Osteoblast (primary cell): Measurements from ENCODE around the gene CIBAR2. TPM values are rescaled to one million over a fixed set of nuclear protein-coding genes. Genes with fewer than 3 reads are reported as not detected.
A peak's percentile ranks its signal among the peaks of the same experiment; 100 is the strongest.

Experiments used
- DNase-seq: peaks from one replicate; pipeline ENCODE4 v3.0.0; 2011; ENCODE audit warnings: low spot score, mixed read lengths; ENCODE audit not compliant: insufficient read length; ENCODE audit errors: missing footprints
- H2AFZ ChIP-seq: 2 replicates; pipeline ENCODE4 v1.6.0; 2011; ENCODE audit warnings: mild to moderate bottlenecking, low read length
- H3K27ac ChIP-seq: 2 replicates; pipeline ENCODE4 v1.5.1; 2011; ENCODE audit warnings: mild to moderate bottlenecking, low read depth, low read length, moderate library complexity
- H3K27me3 ChIP-seq: 2 replicates; pipeline ENCODE4 v1.6.0; 2012; ENCODE audit warnings: mild to moderate bottlenecking, control low read depth, inconsistent platforms, low read length, moderate library complexity; ENCODE audit not compliant: insufficient read depth
- H3K36me3 ChIP-seq: 2 replicates; pipeline ENCODE4 v1.5.1; 2011; ENCODE audit warnings: mild to moderate bottlenecking, low read length, control low read depth, moderate library complexity; ENCODE audit not compliant: insufficient read depth
- H3K4me1 ChIP-seq: 2 replicates; pipeline ENCODE4 v1.5.1; 2011; ENCODE audit warnings: mild to moderate bottlenecking, low read length, control low read depth, moderate library complexity; ENCODE audit not compliant: insufficient read depth
- H3K4me2 ChIP-seq: 2 replicates; pipeline ENCODE4 v1.6.0; 2011; ENCODE audit warnings: mild to moderate bottlenecking, low read length; ENCODE audit not compliant: insufficient read depth
- H3K4me3 ChIP-seq: fragments of 200-600 bp; sonication (generic); 3 replicates; pipeline ENCODE4 v1.5.1; 2012; ENCODE audit warnings: mild to moderate bottlenecking, low read length, inconsistent platforms; ENCODE audit not compliant: insufficient read depth
- H3K79me2 ChIP-seq: 2 replicates; pipeline ENCODE4 v1.6.0; 2012; ENCODE audit warnings: mild to moderate bottlenecking, low read length, control low read depth, inconsistent platforms; ENCODE audit not compliant: insufficient read depth
- H3K9me3 ChIP-seq: 2 replicates; pipeline ENCODE4 v1.5.1; 2011; ENCODE audit warnings: low read depth, low read length, control low read depth
- H4K20me1 ChIP-seq: 2 replicates; pipeline ENCODE4 v1.6.0; 2012; ENCODE audit warnings: mild to moderate bottlenecking, low read length, control low read depth; ENCODE audit not compliant: insufficient read depth
- CTCF ChIP-seq: IDR thresholded peaks from 2 replicates; pipeline ENCODE4 v1.5.1; 2011; ENCODE audit warnings: mild to moderate bottlenecking, low read depth, low read length, moderate library complexity; ENCODE audit errors: extremely low read depth
- total RNA-seq: library from RNA; depleted of rRNA; stranded (reverse); fragments of >200 nt; gene quantifications from 2 replicates; pipeline ENCODE4 v1.2.3, GENCODE V29; 2012

CIBAR2 gene
- total RNA-seq, 1 donor: under 0.01 TPM

- no peak for TF ChIP-seq CTCF
- Histone ChIP-seq H3K27me3 (no peaks in the 10 kb centered on the region), H3K79me2 (no peaks in the 10 kb centered on the region), H3K4me1 (peaks cover 7% of the 10 kb centered on the region), H3K4me3 (no peak overlapping the region), H3K36me3 (no peaks in the 10 kb centered on the region), H2AFZ (no peak overlapping the region), H3K9me3 (no peaks in the 10 kb centered on the region), H4K20me1 (no peaks in the 10 kb centered on the region), H3K27ac (no peak overlapping the region), H3K4me2 (no peak overlapping the region)
- peak; percentile 17 for DNase-seq
Measured at GRCh38 chr16:85120006-85120340, 7.7 kb upstream of the CIBAR2 start.

GRCh38 chr16:85117418-85117817 lies 5.1 kb upstream of the CIBAR2 start:
- DNase-seq: peak; percentile 35
- H2AFZ ChIP-seq: no peak overlapping the region
- H3K27ac ChIP-seq: no peak overlapping the region
- H3K4me2 ChIP-seq: no peak overlapping the region
- no peaks in the 10 kb centered on the region for H3K27me3 ChIP-seq
- no peaks in the 10 kb centered on the region for H4K20me1 ChIP-seq
- no peaks in the 10 kb centered on the region for H3K9me3 ChIP-seq
- no peak overlapping the region for H3K4me3 ChIP-seq
- H3K79me2 ChIP-seq: no peaks in the 10 kb centered on the region
- no peaks in the 10 kb centered on the region for H3K36me3 ChIP-seq
- peaks cover 4% of the 10 kb centered on the region for H3K4me1 ChIP-seq
- TF ChIP-seq CTCF: no peak

GRCh38 chr16:85114909-85115567 lies 2.8 kb upstream of the CIBAR2 start:
- H2AFZ ChIP-seq: no peak overlapping the region
- peaks cover 4% of the 10 kb centered on the region for H3K4me1 ChIP-seq
- peak overlapping the region; percentile 58 for H3K4me3 ChIP-seq
- no peaks in the 10 kb centered on the region for H3K9me3 ChIP-seq
- TF ChIP-seq CTCF: peak; percentile 98
- no peaks in the 10 kb centered on the region for H3K27me3 ChIP-seq
- no peaks in the 10 kb centered on the region for H3K36me3 ChIP-seq
- DNase-seq: peak; percentile 98
- H3K27ac ChIP-seq: peak overlapping the region; percentile 46
- no peaks in the 10 kb centered on the region for H3K79me2 ChIP-seq
- H3K4me2 ChIP-seq: peak overlapping the region; percentile 75
- no peaks in the 10 kb centered on the region for H4K20me1 ChIP-seq

GRCh38 chr16:85113913-85114312 lies 1.6 kb upstream of the CIBAR2 start:
- DNase-seq: peak; percentile 75
- peaks cover 4% of the 10 kb centered on the region for H3K4me1 ChIP-seq
- H3K4me2 ChIP-seq: no peak overlapping the region
- no peak overlapping the region for H2AFZ ChIP-seq
- no peaks in the 10 kb centered on the region for H3K36me3 ChIP-seq
- H3K9me3 ChIP-seq: no peaks in the 10 kb centered on the region
- H3K79me2 ChIP-seq: no peaks in the 10 kb centered on the region
- TF ChIP-seq CTCF: no peak
- no peak overlapping the region for H3K27ac ChIP-seq
- no peak overlapping the region for H3K4me3 ChIP-seq
- no peaks in the 10 kb centered on the region for H4K20me1 ChIP-seq
- H3K27me3 ChIP-seq: no peaks in the 10 kb centered on the region
